Stimulated activated CD4-positive, alpha-beta T cell treated with anti-CD3 and anti-CD28 coated beads, Interleukin-1b, Interleukin-23, amount 100 ng/mL, for 4 hours (primary cell): ENCODE measurements around the gene HMX3.
A peak's percentile ranks its signal among the peaks of the same experiment; 100 is the strongest.

Experiments
- DNase-seq, 2 donors: peaks; one replicate each; pipeline ENCODE4 v3.0.0-alpha.2; 2020; ENCODE audit warnings: low read depth in 2 of 2

Gene HMX3

GRCh38 chr10:123135415-123136141 lies at the start of gene HMX3:
HMX3 (plus strand) TSS chr10:123135970; CDS start chr10:123136051, 81 bp downstream.
- DNase-seq = no peak

DNA sequence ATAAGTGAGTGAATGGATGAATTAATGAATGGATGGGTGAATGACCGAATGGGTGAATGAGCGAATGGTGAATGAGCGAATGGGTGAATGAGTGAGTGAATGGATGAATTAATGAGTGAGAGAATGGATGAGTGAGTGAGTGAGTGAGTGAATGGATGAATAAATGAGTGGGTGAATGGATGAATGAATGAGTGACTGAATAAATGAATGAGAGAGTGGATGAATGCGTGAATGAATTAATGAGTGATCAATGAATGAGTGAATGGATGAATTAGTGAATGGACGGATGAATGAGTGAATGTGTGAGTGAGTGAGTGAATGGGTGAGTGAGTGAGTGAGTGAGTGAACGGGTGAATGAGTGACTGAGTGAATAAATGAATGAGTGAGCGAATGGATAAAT lies 49.5 kb upstream of the HMX3 start:
- DNase-seq = no peak

DNA sequence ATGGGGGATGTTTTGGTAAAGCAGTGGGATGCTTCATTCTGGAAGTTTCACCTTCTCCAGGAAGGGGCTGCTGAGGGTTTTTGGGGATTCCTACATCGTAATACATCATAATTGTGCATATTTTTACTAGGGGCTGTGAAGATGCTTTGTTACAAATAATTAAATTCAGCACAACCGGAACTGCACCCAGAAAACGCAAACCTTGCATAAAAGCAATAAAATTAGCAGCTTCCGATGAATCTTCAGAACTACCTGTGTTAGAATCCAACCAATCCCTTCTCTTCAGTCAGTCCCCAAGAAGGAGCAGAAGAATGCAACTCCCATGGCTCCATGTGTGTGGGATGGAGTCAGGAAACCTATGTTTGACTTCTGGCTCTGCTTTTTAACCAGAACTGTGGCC lies 48.4 kb upstream of the HMX3 start:
- no peak for DNase-seq

- DNase-seq = no peak
These were observed 48.0 kb upstream of the HMX3 start for GRCh38 chr10:123087786-123088185.

DNA sequence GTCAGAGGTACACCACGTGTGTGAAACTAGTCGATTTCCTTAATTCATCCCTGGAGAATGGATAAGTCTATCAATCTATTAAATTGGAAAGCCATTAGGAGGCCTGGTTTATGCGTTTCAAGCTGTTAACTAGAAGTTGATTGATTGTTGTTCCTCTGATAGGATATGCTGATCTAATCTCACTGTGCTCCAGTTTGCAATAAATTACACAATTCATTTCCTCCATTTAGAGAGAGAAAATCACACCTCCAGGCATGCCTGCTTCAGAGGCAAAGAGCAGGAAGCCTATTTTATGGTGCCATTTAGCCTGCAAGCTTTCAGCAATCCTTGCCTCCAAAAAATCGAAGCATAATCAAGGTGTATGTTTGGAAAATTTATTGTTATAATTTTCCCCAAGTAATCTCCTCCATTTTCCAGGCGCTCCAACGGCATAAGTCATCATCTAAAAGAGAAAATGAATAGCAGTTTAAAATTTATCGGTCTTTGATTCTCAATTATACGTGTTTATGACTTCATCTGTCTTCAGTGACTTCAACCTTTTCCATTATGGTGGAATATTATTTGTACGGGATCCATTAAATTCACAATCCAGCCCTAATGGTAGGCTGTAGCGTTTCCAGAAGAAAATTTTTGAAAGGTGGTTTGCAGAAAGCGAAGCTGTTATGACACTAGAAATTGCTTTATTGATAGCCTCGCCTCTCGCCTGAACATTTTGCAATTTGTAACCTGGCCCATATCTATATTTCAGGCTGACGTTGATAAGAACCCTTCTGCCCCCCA lies 42.9 kb upstream of the HMX3 start:
- no peak for DNase-seq

GRCh38 chr10:123093489-123093888 lies 42.3 kb upstream of the HMX3 start:
- DNase-seq = no peak

- DNase-seq = no peak
These were observed 39.3 kb upstream of the HMX3 start for GRCh38 chr10:123096452-123096851.

- DNase-seq = no peak
These were observed 38.7 kb upstream of the HMX3 start for GRCh38 chr10:123097039-123097438.

GRCh38 chr10:123100030-123100762 lies 35.6 kb upstream of the HMX3 start:
- no peak for DNase-seq

- DNase-seq = no peak
These were observed 33.9 kb upstream of the HMX3 start for GRCh38 chr10:123101872-123102271.

DNA sequence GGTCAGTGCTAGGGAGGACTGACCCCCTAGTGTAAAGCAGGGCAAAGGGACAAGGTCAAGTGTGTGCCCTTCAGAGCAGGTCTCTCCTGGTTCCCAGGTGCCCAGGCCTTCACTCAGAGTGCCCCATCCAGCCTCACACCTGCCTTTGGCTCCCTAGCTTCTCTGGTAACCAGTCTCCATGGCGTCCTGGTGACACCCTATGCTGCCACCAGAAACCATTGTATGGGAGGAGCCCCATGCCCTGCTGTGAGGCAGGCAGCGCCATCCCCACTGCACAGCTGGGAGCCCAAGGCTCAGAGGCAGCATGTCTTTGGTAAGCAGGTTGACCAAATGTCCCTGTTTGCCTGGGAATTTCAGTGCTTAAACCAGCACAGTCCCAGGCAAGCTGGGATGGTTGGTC lies 33.1 kb upstream of the HMX3 start:
- DNase-seq = no peak

- DNase-seq = no peak
These were observed 31.8 kb upstream of the HMX3 start for GRCh38 chr10:123103944-123104343.

- no peak for DNase-seq
These were observed 26.3 kb upstream of the HMX3 start for GRCh38 chr10:123109466-123109865.

DNA sequence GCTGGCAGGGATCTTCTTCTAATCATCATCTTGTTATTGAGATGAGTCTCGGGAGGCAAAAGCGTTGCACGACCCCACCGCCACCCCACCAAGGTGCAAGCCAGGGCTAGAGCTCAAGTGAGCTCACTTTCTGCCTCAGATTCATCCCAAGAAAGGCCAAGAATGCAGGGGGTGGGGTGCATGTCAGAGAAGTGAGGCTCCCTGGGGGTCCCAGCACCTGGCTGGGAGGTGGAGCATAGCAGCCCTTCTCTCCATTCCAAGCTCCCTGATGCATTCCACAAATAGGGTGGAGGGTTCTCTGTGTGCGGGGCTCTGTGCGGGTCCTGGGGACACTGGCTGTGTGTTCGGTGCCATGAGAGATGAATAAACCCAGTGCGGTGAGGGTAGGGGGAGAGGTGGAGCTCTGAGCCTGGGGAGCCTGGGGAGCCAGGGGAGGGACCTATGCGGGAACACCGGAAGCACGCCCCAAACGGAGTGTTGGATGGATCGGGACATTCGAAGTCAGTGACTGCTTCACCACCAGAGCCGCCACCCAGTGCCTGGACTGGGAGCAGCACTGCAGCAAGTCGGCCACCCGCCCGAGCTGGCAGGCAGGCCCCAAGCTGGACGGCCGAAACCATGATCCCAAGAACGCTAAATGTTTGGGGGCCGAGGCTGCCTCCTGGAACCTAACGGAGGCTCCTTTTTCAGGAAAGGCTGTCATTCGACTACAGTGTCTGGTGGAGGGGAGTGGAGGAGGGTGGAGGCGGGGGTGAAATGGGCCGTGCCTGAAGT lies 17.9 kb upstream of the HMX3 start:
- no peak for DNase-seq

- no peak for DNase-seq
These were observed 16.7 kb upstream of the HMX3 start for GRCh38 chr10:123119081-123119480.

- DNase-seq = no peak
These were observed 9.5 kb upstream of the HMX3 start for GRCh38 chr10:123126246-123126645.

DNA sequence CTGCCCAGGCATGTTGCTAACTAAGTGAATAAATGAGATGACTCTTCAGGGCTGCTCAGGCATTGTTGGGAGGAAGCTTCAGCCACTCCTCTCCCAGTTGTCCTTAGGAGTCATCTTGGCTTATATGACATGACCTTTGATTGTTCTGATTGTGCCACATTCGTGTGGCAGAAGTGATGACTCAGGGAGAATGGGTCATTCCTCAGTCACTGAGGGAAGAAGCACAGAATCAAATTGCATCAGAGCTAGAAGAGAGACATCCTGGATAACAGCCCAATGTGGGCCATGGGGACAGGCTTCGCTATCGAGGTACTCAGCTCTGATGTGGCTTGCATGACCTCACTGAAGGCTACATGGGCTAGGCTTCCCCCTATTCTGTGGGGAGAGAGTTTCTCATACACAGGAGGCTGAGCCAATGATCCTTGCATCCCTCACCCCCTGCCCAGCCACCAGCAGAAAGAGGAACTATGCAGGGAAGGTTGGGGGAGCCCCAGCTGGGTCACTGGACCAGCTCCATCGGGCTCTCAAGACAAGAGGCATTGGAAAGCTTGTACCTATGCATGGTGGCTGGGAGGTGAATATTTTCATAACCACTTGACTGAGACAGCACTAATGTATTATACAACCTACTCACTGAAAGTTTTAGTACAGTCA lies 6.0 kb upstream of the HMX3 start:
- no peak for DNase-seq

DNA sequence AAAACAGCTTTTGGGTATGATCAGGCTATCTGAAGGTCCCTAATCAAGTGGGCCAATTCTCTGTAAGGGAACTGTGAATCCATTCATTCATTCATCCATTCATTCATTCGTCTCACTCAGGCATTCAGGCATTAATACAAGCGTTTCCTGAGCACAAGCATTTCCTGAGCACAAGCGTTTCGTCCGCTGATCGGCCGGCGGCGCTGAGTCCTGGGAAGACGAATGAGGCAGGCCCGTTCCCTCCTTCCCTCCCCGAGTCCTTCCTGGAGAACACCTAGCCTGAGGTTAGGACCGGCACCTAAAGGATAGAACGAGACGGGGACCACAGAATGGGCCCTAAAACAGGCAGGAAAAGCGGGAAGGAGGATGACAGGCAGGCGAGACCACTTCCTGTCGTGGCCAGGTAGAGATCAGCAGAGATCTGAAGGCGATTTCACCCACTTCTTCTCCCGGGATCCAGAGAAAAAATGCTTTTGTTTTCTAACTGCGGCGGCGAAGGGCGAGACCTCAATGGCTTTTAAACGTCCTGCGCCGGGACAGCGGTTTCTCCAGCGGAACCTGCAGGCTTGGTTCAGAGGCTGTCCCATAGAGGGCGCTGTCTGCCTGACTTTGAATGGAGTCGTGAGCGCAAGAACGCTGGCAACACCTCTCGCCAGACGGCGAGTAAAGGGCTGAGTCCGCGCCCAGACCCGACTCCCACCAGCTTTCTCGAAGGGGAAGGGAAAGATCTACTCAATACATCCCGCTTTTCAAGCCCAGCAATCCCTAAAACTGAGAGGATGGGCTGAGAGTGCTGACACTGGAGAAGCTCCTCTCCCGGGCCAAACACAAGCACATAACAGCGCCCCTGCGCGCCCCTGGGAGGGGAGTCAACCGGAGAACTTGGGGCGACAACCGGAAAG lies 2.9 kb upstream of the HMX3 start:
- peak; percentile 80 to 85 for DNase-seq

DNA sequence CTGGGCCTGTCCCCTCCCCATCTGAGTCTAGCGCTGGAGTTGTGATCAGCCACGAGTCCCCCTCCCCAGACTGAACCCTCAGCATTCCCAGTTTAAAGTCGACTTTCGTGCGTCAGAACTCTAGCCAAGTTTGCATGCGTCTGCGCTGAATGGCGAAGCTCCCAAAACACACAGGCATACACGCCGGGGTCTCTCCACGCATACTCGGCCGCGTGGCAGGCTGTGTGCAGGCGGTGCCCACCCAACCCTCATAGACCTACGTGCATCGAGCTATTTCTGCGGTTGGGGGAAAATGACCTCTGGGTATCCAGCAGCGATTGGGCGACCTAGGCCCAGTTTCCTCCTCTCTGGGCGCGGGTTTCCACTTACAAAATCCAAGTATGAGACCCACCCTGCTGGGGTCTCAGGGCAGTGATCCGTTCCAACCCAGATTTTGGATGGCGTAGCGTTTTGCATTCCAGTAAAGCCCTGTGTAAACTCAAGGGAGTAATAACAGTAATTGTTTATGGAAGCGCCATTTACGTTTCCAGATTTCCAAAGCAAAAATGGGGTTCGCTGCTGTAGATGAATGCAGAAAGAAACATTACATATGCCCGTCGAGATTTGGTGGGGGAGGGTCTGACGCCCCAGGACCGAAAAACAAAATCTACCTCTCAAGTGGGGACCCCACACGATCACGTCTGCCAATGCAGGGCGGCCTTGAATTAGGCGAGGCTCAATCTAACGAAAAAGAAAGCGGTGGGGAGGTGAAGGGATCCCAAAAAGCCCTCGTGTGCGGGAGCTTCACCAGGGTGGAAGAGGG lies 2.0 kb upstream of the HMX3 start:
- no peak for DNase-seq
